Renal cortex interstitium (tissue), 11 donors: ENCODE measurements around the gene CDC73. TPM values are rescaled to one million over a fixed set of nuclear protein-coding genes. Genes with fewer than 3 reads are reported as not detected.
"Not testable (repeated sequence)": the region's sequence is repeated elsewhere in the genome, so short reads cannot be mapped to it uniquely, and the experiment has no call there.

Source experiments
- DNase-seq, 11 donors: peaks; one replicate each; pipeline ENCODE4 v3.0.0-alpha.2; 2013; ENCODE audit warnings: low read depth in 9 of 11, low spot score in 4 of 11; ENCODE audit errors: extremely low read depth in 1 of 11
- polyA plus RNA-seq, 3 donors: library from polyadenylated mRNA; unstranded; fragments of 120-200 nt; gene quantifications; one replicate each; pipeline ENCODE4 v1.2.1, GENCODE V29; 2013; ENCODE audit not compliant: insufficient read length in 3 of 3

The CDC73 gene
- polyA plus RNA-seq, 3 donors: 41.4 to 46.1 (median 42.1) TPM

- no peak for DNase-seq
These were observed 21.5 kb downstream of the CDC73 start for GRCh38 chr1:193143285-193143684.

DNA sequence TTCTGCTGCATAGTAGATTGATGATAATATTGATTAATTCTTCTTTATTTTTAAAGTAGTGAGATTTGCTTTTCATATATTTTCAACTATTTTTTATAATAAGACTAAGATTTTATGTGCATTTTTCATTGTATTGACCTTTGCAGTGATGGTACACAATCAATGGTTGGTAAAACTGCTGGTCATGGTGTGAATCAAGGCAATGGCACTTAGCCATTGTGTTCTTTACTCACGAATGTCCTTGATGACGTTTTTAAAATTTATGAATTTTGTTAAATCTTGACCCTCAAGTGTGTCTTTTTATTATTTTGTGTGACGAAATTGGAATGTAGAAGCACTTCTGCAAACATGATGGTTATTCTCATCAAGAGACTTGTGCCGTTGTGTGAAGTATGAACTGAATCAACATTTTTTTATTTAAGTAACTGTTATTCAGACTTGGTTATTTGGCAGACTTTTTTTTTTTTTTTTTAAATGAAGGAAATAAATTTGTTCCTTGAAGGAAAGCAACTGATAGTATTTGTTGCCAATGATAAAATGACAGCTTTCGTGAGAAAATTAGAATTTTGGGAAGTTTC, 22.6 kb downstream of the CDC73 start:
- DNase-seq: no peak

GRCh38 chr1:193144999-193145398, 23.2 kb downstream of the CDC73 start:
- no peak for DNase-seq

GRCh38 chr1:193156117-193156821, 34.4 kb downstream of the CDC73 start:
- DNase-seq: no peak

DNA sequence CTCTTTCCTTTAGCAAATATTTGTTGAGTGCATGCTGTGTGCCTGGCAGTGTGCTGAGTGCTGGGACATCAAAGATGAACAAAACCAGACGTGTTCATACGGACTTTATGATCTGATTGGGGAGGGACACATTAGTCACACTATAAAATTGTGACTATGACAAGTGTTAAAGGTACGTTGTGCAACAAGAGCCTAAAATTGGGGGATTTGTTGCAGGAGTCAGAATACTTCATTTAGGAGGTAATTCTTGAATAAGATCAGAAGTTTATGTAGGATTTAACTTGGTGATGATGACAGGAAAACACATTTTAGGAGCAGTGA, 35.0 kb downstream of the CDC73 start:
- DNase-seq: no peak

DNA sequence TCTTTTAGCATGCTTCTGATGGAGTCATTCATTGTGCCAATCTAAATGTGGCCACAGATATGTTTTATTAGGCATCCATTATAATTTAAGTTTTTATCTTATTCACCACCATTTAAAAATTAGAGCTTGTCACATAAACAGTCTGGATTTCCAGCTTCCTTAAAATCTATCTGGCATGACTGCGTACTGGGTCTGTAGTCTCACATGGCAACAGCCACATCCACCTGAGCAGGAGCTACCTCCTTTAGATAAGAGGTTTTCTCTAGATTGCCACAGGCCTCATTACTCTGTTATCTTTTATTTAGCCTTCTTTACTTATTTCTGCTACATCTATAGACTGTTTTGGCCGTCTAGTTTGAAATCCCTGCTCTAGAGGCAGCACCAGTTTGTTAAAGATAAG, 35.5 kb downstream of the CDC73 start:
- DNase-seq: no peak

GRCh38 chr1:193176113-193176512, 54.3 kb downstream of the CDC73 start:
- DNase-seq: no peak

- no peak for DNase-seq
These were observed 55.0 kb downstream of the CDC73 start for GRCh38 chr1:193176788-193177187.

DNA sequence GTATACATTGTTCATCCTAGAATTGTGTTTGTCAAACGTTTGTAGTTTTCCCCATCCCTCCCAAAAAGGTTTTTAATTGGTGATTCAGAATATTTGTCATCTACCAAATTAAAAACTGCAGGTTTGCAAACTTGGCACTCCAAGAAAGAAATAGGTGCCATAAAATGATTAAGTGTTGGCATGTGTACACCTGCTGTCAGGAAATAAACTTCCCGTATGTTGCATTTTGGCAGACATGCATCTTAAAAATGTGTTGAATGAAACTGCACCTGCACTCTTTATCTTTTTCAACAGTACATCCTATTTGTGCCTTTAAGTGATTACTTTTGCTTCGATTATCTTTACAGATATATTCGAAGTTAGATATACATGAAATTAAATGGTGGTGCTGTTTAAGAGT, 57.3 kb downstream of the CDC73 start:
- DNase-seq: no peak

GRCh38 chr1:193181536-193181935, 59.7 kb downstream of the CDC73 start:
- no peak for DNase-seq

- DNase-seq: no peak
These were observed 60.2 kb downstream of the CDC73 start for GRCh38 chr1:193181985-193182384.

DNA sequence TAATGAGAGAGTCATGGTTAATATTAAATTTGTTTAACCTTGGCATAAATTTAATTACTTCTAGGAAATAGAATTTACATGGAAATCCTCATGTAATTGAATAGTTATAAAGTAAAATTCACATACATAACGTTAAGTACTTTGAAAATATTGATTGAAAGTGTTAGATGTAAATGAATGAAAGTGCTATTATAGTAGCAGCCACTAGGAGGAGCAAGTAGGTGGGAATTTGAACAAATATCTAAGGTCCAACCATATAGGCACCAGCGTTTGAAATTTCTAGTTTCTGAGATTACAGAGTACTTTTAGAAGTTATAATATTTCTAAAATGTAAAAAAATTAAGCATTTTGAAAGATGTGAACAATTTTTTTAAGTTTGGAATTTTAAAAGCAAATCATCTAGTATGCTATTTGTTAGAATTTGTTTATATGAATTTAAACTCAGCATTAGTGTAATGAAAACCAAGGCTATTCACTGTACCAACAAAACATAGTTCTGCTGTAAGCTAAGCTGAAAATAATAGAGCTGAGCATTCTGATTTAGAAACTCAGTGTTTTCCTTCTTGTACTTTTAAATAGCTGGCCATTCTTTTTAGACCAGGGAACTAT, 61.3 kb downstream of the CDC73 start:
- peak in 7 of 11 donors; percentile 39 to 62 (median 45) for DNase-seq

GRCh38 chr1:193184776-193185175, 62.9 kb downstream of the CDC73 start:
- no peak for DNase-seq

DNA sequence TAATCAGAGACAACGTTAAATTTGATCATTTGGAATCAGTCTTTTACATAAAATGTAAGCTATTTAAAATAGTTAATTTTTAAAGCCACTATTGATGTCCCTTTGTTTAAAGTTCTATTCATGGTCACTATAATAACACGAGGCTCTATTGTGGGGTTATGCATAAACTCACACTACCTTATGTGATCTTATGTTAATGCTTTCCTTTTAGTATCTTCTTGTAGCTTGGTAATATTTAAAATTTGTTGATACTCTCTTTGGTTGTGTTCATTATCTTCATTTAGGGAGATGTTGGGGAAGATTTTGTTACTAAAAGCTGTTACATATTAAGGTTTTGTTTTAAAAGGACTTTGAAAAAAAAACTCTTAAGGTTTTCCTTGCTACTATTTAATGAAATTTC, 63.4 kb downstream of the CDC73 start:
- DNase-seq: no peak

DNA sequence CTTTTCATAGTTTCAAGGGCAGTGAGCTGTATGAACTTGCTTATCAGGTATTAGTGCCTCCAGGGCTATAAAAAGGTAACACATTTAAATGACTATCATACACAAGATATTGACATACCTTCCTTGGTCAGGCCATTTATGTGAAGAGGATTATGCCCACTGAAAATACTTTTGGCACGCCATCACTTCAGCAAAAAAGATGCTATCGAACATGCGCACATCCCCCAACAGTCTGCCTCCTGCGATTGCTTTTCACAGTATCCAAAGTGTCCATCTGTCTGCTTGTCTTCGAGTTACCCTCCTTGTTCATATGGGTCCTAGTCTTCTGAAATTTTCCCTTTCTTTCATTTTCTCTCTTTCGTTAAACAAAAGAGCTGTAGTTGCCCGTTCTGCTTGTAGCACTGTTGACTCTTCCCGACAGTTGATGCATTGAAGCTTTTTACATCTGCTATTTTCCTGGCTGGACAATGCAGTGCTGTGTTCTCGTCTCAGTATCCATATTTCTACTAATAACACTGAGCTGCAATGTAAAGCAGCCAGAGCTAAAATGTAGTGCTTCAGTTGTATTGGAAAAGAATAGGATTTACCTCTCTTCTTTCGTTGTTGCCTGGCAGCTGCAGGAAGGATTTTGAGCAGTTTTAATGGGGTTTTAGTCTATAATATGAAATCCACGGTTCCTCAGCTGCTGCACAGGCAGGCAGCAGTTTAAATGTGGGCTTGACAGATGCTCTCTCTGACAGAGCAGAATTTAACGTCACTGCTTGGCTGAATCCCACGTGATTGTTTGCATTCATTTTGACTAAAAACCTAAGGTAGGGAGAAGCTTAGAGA, 64.3 kb downstream of the CDC73 start, which contains the start of gene B3GALT2:
TSS of gene B3GALT2 (minus strand) at position 713 of the 831 bp plus-strand sequence. CDS start 5,051 bp downstream, outside the sequence.
- peak in 6 of 11 donors; percentile 48 to 59 (median 52) for DNase-seq

- DNase-seq: no peak
These were observed 65.3 kb downstream of the CDC73 start for GRCh38 chr1:193187114-193187513.

GRCh38 chr1:193188915-193189314, 67.1 kb downstream of the CDC73 start:
- DNase-seq: not testable (repeated sequence)

DNA sequence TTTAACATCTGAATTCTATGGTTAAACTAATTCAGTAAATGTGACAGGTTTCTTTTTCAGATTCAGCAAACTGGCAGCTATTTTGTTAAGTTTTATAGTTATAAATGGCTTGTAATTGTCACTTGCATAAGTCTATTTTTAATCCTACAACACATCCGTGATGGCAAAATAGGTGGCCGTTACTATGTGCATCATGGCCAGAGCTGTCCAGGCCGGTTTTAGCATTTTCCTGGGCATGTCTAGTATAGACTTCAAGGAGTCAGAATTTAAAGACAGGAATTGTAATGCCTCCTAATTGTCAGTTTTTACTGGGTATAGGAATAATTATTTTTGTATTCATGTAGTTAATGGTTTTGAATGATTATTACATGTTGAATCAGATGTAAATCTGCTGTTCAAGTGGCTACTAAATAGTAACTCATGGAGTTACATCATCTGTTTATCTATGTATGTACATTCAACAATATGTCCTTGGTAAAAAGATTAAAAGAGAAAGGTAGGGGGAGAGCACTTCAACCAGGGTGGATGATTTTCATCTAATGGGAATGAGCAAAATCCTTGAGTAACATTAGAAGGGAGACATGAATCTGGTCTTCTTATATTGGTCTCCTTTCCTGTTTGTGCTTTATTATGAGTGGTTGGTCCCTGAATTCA, 67.7 kb downstream of the CDC73 start:
- no peak for DNase-seq

GRCh38 chr1:193190096-193190744, 68.4 kb downstream of the CDC73 start:
- no peak for DNase-seq
